B cell (primary cell): Measurements from ENCODE around the gene ZNF598. TPM values are rescaled to one million over a fixed set of nuclear protein-coding genes. Genes with fewer than 3 reads are reported as not detected.
A peak's percentile ranks its signal among the peaks of the same experiment; 100 is the strongest.

Source experiments
- ATAC-seq: fragments of 200-7000 bp; cut with Tn5 transposase; one replicate; pipeline ENCODE4 v1.10.0; 2021; ENCODE audit warnings: low read depth, mild to moderate bottlenecking, moderate number of reproducible peaks, moderate library complexity
- CTCF ChIA-PET: fragments of 350-600 bp; sonication (Branson Sonifier 250); formaldehyde crosslinking; loops from one replicate; lab custom pipeline; 2021; ENCODE audit warnings: antibody characterized with exemption, inconsistent platforms; lab: Charles Lee
- POLR2A ChIA-PET: fragments of 350-600 bp; sonication (Branson Sonifier 250); formaldehyde crosslinking; loops from one replicate; lab custom pipeline; 2021; ENCODE audit warnings: antibody characterized with exemption; lab: Charles Lee
- DNase-seq: peaks from one replicate; pipeline ENCODE4 v3.0.0; 2013
- H2AFZ ChIP-seq: 2 replicates; pipeline ENCODE4 v1.6.1; 2012; ENCODE audit warnings: mild to moderate bottlenecking, low read depth, low read length; ENCODE audit not compliant: insufficient read depth, poor library complexity, severe bottlenecking
- H3K27ac ChIP-seq, 2 donors: 1 replicate in 1 of 2; 2 replicates in 1 of 2; pipeline ENCODE4 v1.5.1; 2012 to 2013; ENCODE audit warnings: low read length in 2 of 2, mild to moderate bottlenecking in 2 of 2, moderate library complexity in 1 of 2
- H3K27me3 ChIP-seq, 4 experiments: fragments of 200-600 bp in 1 of 4; sonication (generic) in 1 of 4; replicated peaks in 1 of 4; 1 replicate in 2 of 4; 2 replicates in 2 of 4; pipeline versions ENCODE4 v1.6.1 to v1.7.0; 2013 to 2016; ENCODE audit warnings: low read length in 3 of 4, mild to moderate bottlenecking in 2 of 4, mixed read lengths in 1 of 4, moderate library complexity in 1 of 4; ENCODE audit not compliant: insufficient read depth in 4 of 4, control insufficient read depth in 3 of 4; ENCODE audit errors: control extremely low read depth in 1 of 4
- H3K36me3 ChIP-seq, 2 experiments: replicated peaks in 1 of 2; 1 replicate in 1 of 2; 2 replicates in 1 of 2; pipeline versions ENCODE4 v1.6.1 to v1.7.1; 2013; ENCODE audit warnings: low read length in 1 of 2; ENCODE audit not compliant: insufficient read depth in 2 of 2, control insufficient read depth in 1 of 2; ENCODE audit errors: control extremely low read depth in 1 of 2, extremely low read depth in 1 of 2
- H3K4me1 ChIP-seq, 2 donors: fragments of 200-600 bp in 1 of 2; sonication (generic) in 1 of 2; 1 replicate in 1 of 2; 2 replicates in 1 of 2; pipeline versions ENCODE4 v1.5.1 to v1.6.1; 2013 to 2017; ENCODE audit warnings: low read length in 2 of 2; ENCODE audit not compliant: control insufficient read depth in 2 of 2, insufficient read depth in 2 of 2
- H3K4me2 ChIP-seq: replicated peaks from 2 replicates; pipeline ENCODE3; 2012; ENCODE audit warnings: mild to moderate bottlenecking, low read depth, low read length; ENCODE audit not compliant: poor library complexity, severe bottlenecking
- H3K4me3 ChIP-seq, 5 experiments: fragments of 200-600 bp in 1 of 5; sonication (generic) in 1 of 5; 1 replicate in 3 of 5; 2 replicates in 2 of 5; pipeline versions ENCODE4 v1.5.1 to v1.7.0; 2011 to 2016; ENCODE audit warnings: low read length in 4 of 5, mild to moderate bottlenecking in 4 of 5, low read depth in 2 of 5, control low read depth in 1 of 5, moderate library complexity in 1 of 5; ENCODE audit not compliant: insufficient read depth in 1 of 5; ENCODE audit errors: control extremely low read depth in 1 of 5, extremely low read depth in 1 of 5
- H3K79me2 ChIP-seq: fragments of 200-600 bp; sonication (generic); one replicate; pipeline ENCODE4 v1.6.0; 2016; ENCODE audit warnings: low read length; ENCODE audit not compliant: control insufficient read depth, insufficient read depth
- H3K9ac ChIP-seq: fragments of 200-600 bp; sonication (generic); 2 replicates; pipeline ENCODE4 v1.6.1; 2017; ENCODE audit warnings: mild to moderate bottlenecking, low read length, moderate library complexity
- H3K9me3 ChIP-seq, 3 donors: one replicate each; pipeline versions ENCODE4 v1.6.1 to v1.7.1; 2013; ENCODE audit warnings: low read length in 2 of 3; ENCODE audit not compliant: control insufficient read depth in 2 of 3, insufficient read depth in 1 of 3; ENCODE audit errors: control extremely low read depth in 1 of 3
- H4K20me1 ChIP-seq: 2 replicates; pipeline ENCODE4 v1.6.0; 2012; ENCODE audit warnings: mild to moderate bottlenecking, low read length; ENCODE audit not compliant: insufficient read depth, control insufficient read depth, poor library complexity, severe bottlenecking
- H3K27ac Mint-ChIP-seq: one replicate; pipeline ENCODE4 v1.8.0; 2021; ENCODE audit warnings: mixed read lengths
- H3K27me3 Mint-ChIP-seq: one replicate; pipeline ENCODE4 v1.8.0; 2021; ENCODE audit warnings: mixed read lengths
- H3K4me1 Mint-ChIP-seq: one replicate; pipeline ENCODE4 v1.8.0; 2021; ENCODE audit warnings: mixed read lengths
- H3K4me3 Mint-ChIP-seq: one replicate; pipeline ENCODE4 v1.8.0; 2021; ENCODE audit warnings: mixed read lengths
- H3K9me3 Mint-ChIP-seq: one replicate; pipeline ENCODE4 v1.8.0; 2022; ENCODE audit warnings: mixed read lengths; ENCODE audit not compliant: insufficient read depth
- EZH2 ChIP-seq: IDR thresholded peaks from 2 replicates; pipeline ENCODE4 v1.6.1; 2012; ENCODE audit warnings: borderline replicate concordance, low read depth, mild to moderate bottlenecking, moderate library complexity, low read length; ENCODE audit not compliant: insufficient read depth, poor library complexity, severe bottlenecking
- WGBS: methylation state at CpG from one replicate; pipeline ENCODE4 v1.1.5; 2013; ENCODE audit warnings: missing lambda C conversion rate; ENCODE audit not compliant: insufficient coverage; 5-methylcytosine and 5-hydroxymethylcytosine counted together
- intact Hi-C: fragments of 100-400 bp; cut with micrococcal nuclease; formaldehyde crosslinking; loops from one replicate; pipeline ENCODE4 v1.10.0; 2022
- polyA plus RNA-seq: library from polyadenylated mRNA; depleted of rRNA; stranded (reverse); fragments of >200 nt; gene quantifications from 2 replicates; pipeline ENCODE4 v1.2.3, GENCODE V29; 2012
- total RNA-seq, 2 donors: library from RNA; stranded (reverse); fragments of 120-200 nt in 1 of 2; gene quantifications; 1 replicate in 1 of 2; 2 replicates in 1 of 2; pipeline versions ENCODE4 v1.2.3 to v1.2.4, GENCODE V29; 2013 to 2022
- TF ChIP-seq, protein P1 (sequence below): fragments of 200-600 bp; IDR thresholded peaks from one replicate; pipeline ENCODE4 v1.8.0; 2022; ENCODE audit warnings: antibody characterized with exemption, mild to moderate bottlenecking

Gene ZNF598
- total and polyA plus RNA-seq, 2 donors (not counting 1 experiment from before 2014, with no cell fraction given): 49.5 to 61.5 TPM

DNA sequence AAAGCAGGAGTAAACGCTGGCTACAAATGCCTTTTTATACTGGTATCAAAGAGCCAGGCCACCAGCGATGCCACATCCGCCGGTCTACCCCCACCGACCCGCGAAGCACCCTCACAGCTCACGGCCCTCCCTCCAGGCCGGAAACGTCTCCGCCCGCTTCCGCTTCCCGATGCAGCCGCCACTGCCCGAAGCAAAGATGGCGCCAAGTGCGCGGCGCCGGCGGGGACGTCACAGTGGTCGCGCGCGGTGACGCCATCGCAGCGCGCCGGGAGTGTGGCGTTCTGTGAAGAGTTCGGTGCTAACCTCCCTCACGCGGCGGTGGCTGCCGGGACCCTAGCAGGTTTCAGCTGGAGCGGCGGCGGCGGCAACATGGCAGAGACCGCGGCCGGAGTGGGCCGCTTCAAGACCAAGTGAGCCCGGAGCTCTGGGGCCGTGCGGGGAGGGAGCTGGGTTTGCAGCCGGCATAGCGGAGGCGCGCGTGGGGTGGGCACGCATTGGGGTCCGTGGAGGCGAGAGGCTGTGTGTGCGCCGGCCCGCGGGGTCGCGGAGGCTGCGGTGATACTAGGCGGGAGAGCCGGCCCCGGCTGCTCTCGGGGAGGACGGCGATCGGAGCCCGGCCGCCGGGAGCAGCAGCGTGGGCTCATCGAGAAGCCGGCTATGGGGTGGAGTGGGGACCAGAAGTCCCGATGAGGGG is 37.7 kb downstream of the ZNF598 start, which contains the start of gene TBL3:
TBL3 (plus strand) TSS at position 258 of the 694 bp plus-strand sequence; CDS start at position 370, 112 bp downstream.
- POLR2A ChIA-PET: interaction anchor here (0.7 to 1.8 kb wide), 7 partner anchors 10 to 267 kb away, joined by 3 to 15 read pairs (median 5); partner anchors contain the start of genes FAHD1, GFER, HAGH and NDUFB10
- H3K27me3 Mint-ChIP-seq: no peaks in the 10 kb centered on the region
- under 1% methylated on average over 75 of the region's 78 CpGs for WGBS

More for the DNA sequence above, 37.7 kb downstream of the ZNF598 start, which contains the start of gene TBL3:
- Mint-ChIP-seq H3K4me1 (peaks cover 21% of the 10 kb centered on the region), H3K4me3 (peak within 1 kb of the TSS; percentile 96), H3K27ac (peak within 1 kb of the TSS; percentile 98), H3K9me3 (no peaks in the 10 kb centered on the region)
- Histone ChIP-seq H3K27ac (peak within 1 kb of the TSS; percentile 82 to 85), H3K36me3 (peaks cover 0 to 28% of the 10 kb centered on the region in 2 experiments), H3K9me3 (peaks cover 0 to 3% (median 0%) of the 10 kb centered on the region in 3 donors), H4K20me1 (peaks cover 45% of the 10 kb centered on the region), H3K4me3 (peak within 1 kb of the TSS; percentile 86 to 91 (median 87)), H3K4me1 (peaks cover 9 to 19% of the 10 kb centered on the region in 2 donors), H3K27me3 (peaks cover 0 to 12% (median 1%) of the 10 kb centered on the region in 4 experiments), H2AFZ (peak within 1 kb of the TSS; percentile 93), H3K4me2 (peak within 1 kb of the TSS; percentile 97), H3K9ac (peak within 1 kb of the TSS; percentile 84), H3K79me2 (peaks cover 40% of the 10 kb centered on the region)
- TF ChIP-seq, protein P1, sequence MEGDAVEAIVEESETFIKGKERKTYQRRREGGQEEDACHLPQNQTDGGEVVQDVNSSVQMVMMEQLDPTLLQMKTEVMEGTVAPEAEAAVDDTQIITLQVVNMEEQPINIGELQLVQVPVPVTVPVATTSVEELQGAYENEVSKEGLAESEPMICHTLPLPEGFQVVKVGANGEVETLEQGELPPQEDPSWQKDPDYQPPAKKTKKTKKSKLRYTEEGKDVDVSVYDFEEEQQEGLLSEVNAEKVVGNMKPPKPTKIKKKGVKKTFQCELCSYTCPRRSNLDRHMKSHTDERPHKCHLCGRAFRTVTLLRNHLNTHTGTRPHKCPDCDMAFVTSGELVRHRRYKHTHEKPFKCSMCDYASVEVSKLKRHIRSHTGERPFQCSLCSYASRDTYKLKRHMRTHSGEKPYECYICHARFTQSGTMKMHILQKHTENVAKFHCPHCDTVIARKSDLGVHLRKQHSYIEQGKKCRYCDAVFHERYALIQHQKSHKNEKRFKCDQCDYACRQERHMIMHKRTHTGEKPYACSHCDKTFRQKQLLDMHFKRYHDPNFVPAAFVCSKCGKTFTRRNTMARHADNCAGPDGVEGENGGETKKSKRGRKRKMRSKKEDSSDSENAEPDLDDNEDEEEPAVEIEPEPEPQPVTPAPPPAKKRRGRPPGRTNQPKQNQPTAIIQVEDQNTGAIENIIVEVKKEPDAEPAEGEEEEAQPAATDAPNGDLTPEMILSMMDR: no peak
- no peak for TF ChIP-seq EZH2
- CTCF ChIA-PET: interaction anchor here (0.6 to 2.1 kb wide), 4 partner anchors 9 to 468 kb away, joined by 3 to 7 read pairs (median 4); partner anchors contain the start of gene GFER
- intact Hi-C loops: loop anchor here (1.0 to 5.0 kb wide), 5 partner anchors 8 to 265 kb away; partner anchors contain the start of genes MAPK8IP3, NDUFB10 and RPS2
- DNase-seq: peak; percentile 98
- ATAC-seq: peak; percentile 98
